Caco-2 (cell line): ENCODE results near the gene TMEM225. TPM values are rescaled to one million over a fixed set of nuclear protein-coding genes. Genes with fewer than 3 reads are reported as not detected.

Experiments
- BruUV-seq: library from RNA; stranded (reverse); fragments of 400-500 nt; replicated peaks from 2 replicates; lab custom pipeline; 2021; lab: Mats Ljungman, UMichigan
- CTCF ChIA-PET: fragments of 300-600 bp; sonication (Branson Sonifier 250); formaldehyde crosslinking; loops from one replicate; lab custom pipeline; 2022; ENCODE audit warnings: antibody characterized with exemption; lab: Charles Lee
- POLR2A ChIA-PET: fragments of 300-600 bp; sonication (Branson Sonifier 250); formaldehyde crosslinking; loops from one replicate; lab custom pipeline; 2022; ENCODE audit warnings: antibody characterized with exemption; lab: Charles Lee
- DNase-seq, 2 experiments: peaks; one replicate each; pipeline versions ENCODE4 v3.0.0 to v3.0.0-alpha.2; 2020 to 2022
- H3K27me3 ChIP-seq: replicated peaks from 2 replicates; pipeline ENCODE4 v1.6.0; 2011; ENCODE audit warnings: low read length; ENCODE audit not compliant: control insufficient read depth, insufficient read depth
- H3K36me3 ChIP-seq: 2 replicates; pipeline ENCODE4 v1.5.1; 2011; ENCODE audit warnings: low read length; ENCODE audit not compliant: control insufficient read depth, insufficient read depth
- H3K4me1 ChIP-seq: fragments of 250-450 bp; sonication (Bioruptor Pico); 2 replicates; pipeline ENCODE4 v1.5.1; 2020; ENCODE audit warnings: mild to moderate bottlenecking
- H3K4me3 ChIP-seq: 2 replicates; pipeline ENCODE4 v1.5.1; 2011; ENCODE audit warnings: low read depth, mild to moderate bottlenecking, control low read depth, low read length
- H3K9me3 ChIP-seq: fragments of 250-450 bp; sonication (Bioruptor Pico); 2 replicates; pipeline ENCODE4 v1.5.1; 2020; ENCODE audit warnings: mild to moderate bottlenecking, moderate library complexity
- H3K27ac Mint-ChIP-seq: one replicate; pipeline ENCODE4 v1.8.0; 2022; ENCODE audit warnings: mixed read lengths; ENCODE audit not compliant: unreplicated experiment
- H3K27me3 Mint-ChIP-seq: one replicate; pipeline ENCODE4 v1.8.0; 2022; ENCODE audit warnings: mixed read lengths; ENCODE audit not compliant: insufficient read depth, unreplicated experiment
- H3K36me3 Mint-ChIP-seq: one replicate; pipeline ENCODE4 v1.8.0; 2022; ENCODE audit warnings: mild to moderate bottlenecking, mixed read lengths; ENCODE audit not compliant: insufficient read depth, unreplicated experiment
- H3K4me1 Mint-ChIP-seq: one replicate; pipeline ENCODE4 v1.8.0; 2022; ENCODE audit warnings: low read depth, mixed read lengths; ENCODE audit not compliant: unreplicated experiment
- H3K4me3 Mint-ChIP-seq: one replicate; pipeline ENCODE4 v1.8.0; 2022; ENCODE audit warnings: mild to moderate bottlenecking, moderate library complexity, mixed read lengths; ENCODE audit not compliant: unreplicated experiment
- H3K9me3 Mint-ChIP-seq: one replicate; pipeline ENCODE4 v1.8.0; 2022; ENCODE audit warnings: mixed read lengths; ENCODE audit not compliant: unreplicated experiment
- CTCF ChIP-seq, 2 experiments: fragments of 200-600 bp in 1 of 2; IDR thresholded peaks; 1 replicate in 1 of 2; 2 replicates in 1 of 2; pipeline versions ENCODE4 v1.5.1 to v1.8.0; 2011 to 2022; ENCODE audit warnings: antibody characterized with exemption in 1 of 2, control low read depth in 1 of 2, inconsistent platforms in 1 of 2, low read depth in 1 of 2, low read length in 1 of 2, mild to moderate bottlenecking in 1 of 2, moderate library complexity in 1 of 2; ENCODE audit not compliant: insufficient read depth in 1 of 2, severe bottlenecking in 1 of 2, unreplicated experiment in 1 of 2
- intact Hi-C: fragments of 100-400 bp; cut with micrococcal nuclease; formaldehyde crosslinking; loops from one replicate; pipeline ENCODE4 v1.10.0; 2022; ENCODE audit not compliant: unreplicated experiment
- total RNA-seq: library from RNA; stranded (reverse); gene quantifications from 2 replicates; pipeline ENCODE4 v1.2.3, GENCODE V29; 2022

TMEM225 gene
- total RNA-seq, 1 experiment from 2014 or later, result not detected

DNA sequence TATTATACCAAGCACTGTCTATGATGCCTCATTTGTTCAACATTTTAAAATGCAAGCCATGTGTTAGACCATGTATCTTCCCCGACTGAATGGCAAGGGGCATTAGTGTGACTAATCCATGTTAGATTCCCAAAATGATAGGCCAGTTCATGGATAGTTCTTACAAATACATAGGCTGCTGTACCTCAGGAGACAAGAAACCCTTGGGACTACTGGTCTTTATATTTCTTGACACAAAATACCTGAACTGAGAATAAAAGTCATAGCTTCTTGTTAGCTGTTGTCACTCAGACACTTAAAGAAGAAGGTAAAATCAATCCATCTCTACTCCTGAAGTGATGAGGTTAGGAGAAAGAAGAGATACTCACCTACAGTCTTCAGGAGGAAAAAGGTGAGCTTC lies 16.4 kb upstream of the TMEM225 start, which contains the start of gene OR8D4:
Gene OR8D4, plus strand, starts transcription at position 301 of the 400 bp plus-strand sequence. CDS start 4,265 bp downstream, outside the sequence.
- Histone ChIP-seq H3K4me1 (no peaks in the 10 kb centered on the region), H3K9me3 (no peaks in the 10 kb centered on the region), H3K4me3 (no peak within 1 kb of the TSS), H3K36me3 (no peaks in the 10 kb centered on the region), H3K27me3 (no peaks in the 10 kb centered on the region)
- intact Hi-C loops, result no loop called here
- Mint-ChIP-seq H3K27me3 (peaks cover 13% of the 10 kb centered on the region), H3K27ac (no peak within 1 kb of the TSS), H3K9me3 (no peaks in the 10 kb centered on the region), H3K4me3 (no peak within 1 kb of the TSS), H3K4me1 (no peaks in the 10 kb centered on the region), H3K36me3 (no peaks in the 10 kb centered on the region)
- no TSS peak for BruUV-seq
- no peak for DNase-seq
- ChIA-PET CTCF (no interaction called here), POLR2A (no interaction called here)
- TF ChIP-seq CTCF (IDR thresholded peaks at IDR 0.05; ENCODE audit: insufficient read depth in 1 of 2, low read depth in 1 of 2, low read length in 1 of 2, severe bottlenecking in 1 of 2, unreplicated experiment in 1 of 2), result no peak

- Mint-ChIP-seq H3K36me3 (no peaks in the 10 kb centered on the region), H3K27me3 (peaks cover 8% of the 10 kb centered on the region), H3K4me1 (no peaks in the 10 kb centered on the region), H3K27ac (no peak overlapping the region), H3K4me3 (no peak overlapping the region), H3K9me3 (no peaks in the 10 kb centered on the region)
- POLR2A ChIA-PET, result no interaction called here
- CTCF ChIA-PET, result no interaction called here
- DNase-seq, result no peak
- Histone ChIP-seq H3K27me3 (no peaks in the 10 kb centered on the region), H3K4me1 (no peaks in the 10 kb centered on the region), H3K9me3 (no peaks in the 10 kb centered on the region), H3K4me3 (no peak overlapping the region), H3K36me3 (no peaks in the 10 kb centered on the region)
- TF ChIP-seq CTCF (IDR thresholded peaks at IDR 0.05; ENCODE audit: insufficient read depth in 1 of 2, low read depth in 1 of 2, low read length in 1 of 2, severe bottlenecking in 1 of 2, unreplicated experiment in 1 of 2), result no peak
- no TSS peak for BruUV-seq
- intact Hi-C loops, result no loop called here
These were observed 14.3 kb upstream of the TMEM225 start for GRCh38 chr11:123899792-123900191.

DNA sequence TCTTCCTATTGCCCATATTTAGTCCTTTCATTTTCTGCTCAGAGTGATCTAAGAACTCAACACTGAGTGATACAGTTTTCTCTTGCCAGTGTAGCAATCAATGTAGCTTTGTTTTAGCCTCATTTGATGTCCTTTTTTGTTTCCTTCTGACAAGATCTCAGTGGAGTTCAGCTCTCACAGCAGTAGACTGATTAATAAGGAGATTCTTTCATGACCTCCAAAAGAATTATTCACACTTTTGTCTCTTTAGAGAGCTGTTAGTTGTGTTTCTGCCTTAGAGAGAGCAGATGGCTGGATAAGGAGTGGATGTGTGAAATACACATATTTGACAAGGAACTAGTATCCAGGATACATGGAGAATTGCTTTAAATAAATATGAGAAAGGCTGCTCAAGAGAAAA lies 6.6 kb upstream of the TMEM225 start:
- no peaks in the 10 kb centered on the region for H3K36me3 ChIP-seq
- H3K9me3 ChIP-seq, result no peaks in the 10 kb centered on the region
- Mint-ChIP-seq H3K9me3 (no peaks in the 10 kb centered on the region), H3K27me3 (no peaks in the 10 kb centered on the region), H3K4me1 (peaks cover 9% of the 10 kb centered on the region), H3K4me3 (no peak overlapping the region), H3K36me3 (no peaks in the 10 kb centered on the region), H3K27ac (no peak overlapping the region)
- TF ChIP-seq CTCF (IDR thresholded peaks at IDR 0.05; ENCODE audit: insufficient read depth in 1 of 2, low read depth in 1 of 2, low read length in 1 of 2, severe bottlenecking in 1 of 2, unreplicated experiment in 1 of 2), result no peak
- 0 out of 2 replicates have a peak, but pooled peaks cover 3% of the 10 kb centered on the region for H3K4me1 ChIP-seq
- ChIA-PET POLR2A (no interaction called here), CTCF (no interaction called here)
- DNase-seq, result no peak
- H3K4me3 ChIP-seq, result no peak overlapping the region
- no peaks in the 10 kb centered on the region for H3K27me3 ChIP-seq
- intact Hi-C loops, result no loop called here
- BruUV-seq, result no TSS peak
